Left renal cortex interstitium (tissue), 4 donors: ENCODE results near the gene ITGAE. TPM values are rescaled to one million over a fixed set of nuclear protein-coding genes. Genes with fewer than 3 reads are reported as not detected.
"Not testable (repeated sequence)": the region's sequence is repeated elsewhere in the genome, so short reads cannot be mapped to it uniquely, and the experiment has no call there.

Experiments
- DNase-seq, 4 donors: peaks; one replicate each; pipeline ENCODE4 v3.0.0-alpha.2; 2013; ENCODE audit warnings: low read depth in 4 of 4, low spot score in 2 of 4, missing footprints in 1 of 4
- polyA plus RNA-seq, 4 donors: library from polyadenylated mRNA; unstranded; fragments of 120-200 nt; gene quantifications; one replicate each; pipeline ENCODE4 v1.2.1, GENCODE V29; 2013; ENCODE audit not compliant: insufficient read length in 4 of 4

The ITGAE gene
- polyA plus RNA-seq, 4 donors, result 38.7 to 43.1 (median 40.4) TPM

- no peak for DNase-seq
These were observed 62.3 kb downstream of the ITGAE start for GRCh38 chr17:3738562-3739295.

DNA sequence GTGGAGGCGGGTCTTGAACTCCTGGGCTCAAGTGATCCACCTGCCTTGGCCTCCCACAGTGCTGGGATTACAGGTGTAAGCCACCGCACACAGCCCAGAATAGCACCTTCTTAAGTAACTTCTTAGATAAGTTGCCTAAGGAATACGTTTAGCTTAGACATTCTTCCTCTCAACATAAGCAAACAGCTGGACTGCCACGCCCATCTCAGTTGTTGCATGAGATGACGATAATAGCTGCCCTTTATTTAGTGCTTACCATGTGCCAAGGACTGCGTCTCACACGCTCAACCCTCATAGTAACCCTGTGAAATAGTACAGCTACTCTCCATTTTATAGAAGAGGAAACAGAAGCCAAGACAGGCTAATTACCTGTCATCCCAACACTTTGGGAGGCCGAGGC is 65.5 kb downstream of the ITGAE start:
- no peak for DNase-seq

DNA sequence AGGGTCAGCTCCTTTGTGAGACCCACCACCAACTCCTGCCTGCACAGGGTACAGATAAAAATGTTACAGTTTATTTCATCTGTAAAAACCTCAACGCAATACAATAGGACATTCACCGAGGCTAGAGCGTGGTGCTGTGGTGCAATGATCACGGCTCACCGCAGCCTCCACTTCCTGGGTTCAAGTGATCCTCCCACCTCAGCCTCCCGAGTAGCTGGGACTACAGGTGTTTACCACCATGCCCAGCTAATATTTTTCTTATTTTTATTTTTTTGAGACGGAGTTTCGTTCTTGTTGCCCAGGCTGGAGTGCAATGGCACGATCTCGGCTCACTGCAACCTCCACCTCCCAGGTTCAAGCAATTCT is 66.1 kb downstream of the ITGAE start:
- DNase-seq, result not testable (repeated sequence)

DNA sequence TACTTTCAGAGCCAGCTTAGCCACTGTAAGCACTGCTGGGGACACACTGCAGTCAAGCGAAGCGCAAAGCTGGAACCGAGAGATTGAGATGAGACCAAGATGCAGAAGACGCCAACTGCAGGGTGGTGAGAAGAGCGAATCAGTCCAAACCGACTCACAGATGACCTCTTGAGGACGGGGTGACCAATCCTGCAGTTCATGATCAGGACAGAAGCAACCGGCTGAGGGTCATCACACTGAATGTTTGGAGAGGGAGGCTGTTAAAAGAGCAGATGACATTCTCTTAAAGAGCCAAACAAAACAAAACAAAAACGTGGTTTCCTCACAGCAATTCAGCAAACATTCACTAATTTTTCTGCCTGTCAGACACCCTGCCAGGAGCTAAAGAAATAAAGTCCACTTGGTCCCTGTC is 68.8 kb downstream of the ITGAE start:
- peak in 1 of 4 donors; percentile 48 for DNase-seq

- no peak for DNase-seq
These were observed 70.0 kb downstream of the ITGAE start for GRCh38 chr17:3730881-3731429.

DNA sequence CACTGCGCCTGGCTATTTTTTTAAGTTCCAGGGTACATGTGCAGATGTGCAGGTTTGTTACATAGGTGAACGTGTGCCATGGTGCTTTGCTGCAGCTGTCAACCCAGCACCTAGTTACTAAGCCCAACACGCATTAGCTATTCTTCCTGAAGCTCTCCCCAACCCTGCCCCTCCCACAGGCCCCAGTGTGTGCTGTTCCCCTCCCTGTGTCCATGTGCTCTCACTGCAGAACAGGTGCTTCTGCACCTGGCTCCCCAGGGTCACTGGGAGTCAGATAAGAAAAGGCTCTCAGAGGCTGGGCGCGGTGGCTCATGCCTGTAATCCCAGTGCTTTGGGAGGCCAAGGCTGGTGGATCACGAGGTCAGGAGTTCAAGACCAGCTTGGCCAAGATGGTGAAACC is 71.1 kb downstream of the ITGAE start:
- DNase-seq, result no peak

DNA sequence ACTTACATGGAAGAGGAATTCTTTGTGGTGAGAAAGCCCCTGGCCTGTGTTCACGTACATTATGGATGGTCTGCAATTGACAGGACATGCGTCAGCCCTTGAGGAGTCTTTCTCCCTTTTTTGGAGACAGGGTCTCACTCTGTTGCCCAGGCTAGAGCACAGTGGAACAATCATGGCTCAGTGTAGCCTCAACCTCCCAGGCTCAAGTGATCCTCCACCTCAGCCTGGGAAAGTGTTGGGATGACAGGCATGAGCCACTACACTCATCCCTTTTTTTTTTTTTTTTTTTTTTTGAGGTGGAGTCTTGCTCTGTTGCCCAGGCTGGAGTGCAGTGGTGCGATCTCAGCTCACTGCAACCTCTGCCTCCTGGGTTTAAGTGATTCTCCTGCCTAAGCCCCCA is 72.9 kb downstream of the ITGAE start:
- not testable (repeated sequence) for DNase-seq

GRCh38 chr17:3727041-3727440 is 73.9 kb downstream of the ITGAE start:
- no peak for DNase-seq

DNA sequence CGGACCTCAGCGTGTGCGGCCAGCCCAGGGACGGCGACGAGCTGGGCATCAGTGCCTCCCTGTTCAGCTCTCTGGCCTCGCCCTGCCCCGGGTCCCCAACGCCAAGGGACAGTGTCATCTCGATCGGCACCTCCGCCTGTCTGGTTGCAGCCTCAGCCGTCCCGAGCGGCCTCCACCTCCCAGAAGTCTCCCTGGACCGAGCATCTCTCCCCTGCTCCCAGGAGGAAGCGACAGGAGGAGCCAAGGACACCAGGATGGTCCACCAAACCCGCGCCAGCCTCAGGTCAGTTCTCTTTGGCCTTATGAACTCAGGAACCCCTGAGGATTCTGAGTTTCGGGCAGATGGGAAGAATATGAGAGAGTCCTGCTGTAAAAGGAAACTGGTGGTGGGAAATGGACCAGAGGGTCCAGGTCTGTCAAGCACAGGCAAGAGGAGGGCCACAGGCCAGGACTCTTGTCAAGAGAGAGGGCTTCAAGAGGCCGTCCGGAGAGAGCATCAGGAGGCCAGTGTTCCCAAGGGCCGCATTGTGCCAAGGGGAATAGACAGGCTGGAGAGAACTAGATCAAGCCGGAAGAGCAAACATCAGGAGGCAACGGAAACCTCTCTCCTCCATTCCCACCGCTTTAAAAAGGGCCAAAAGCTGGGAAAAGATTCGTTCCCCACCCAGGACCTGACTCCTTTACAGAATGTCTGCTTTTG is 76.5 kb downstream of the ITGAE start:
- no peak for DNase-seq

DNA sequence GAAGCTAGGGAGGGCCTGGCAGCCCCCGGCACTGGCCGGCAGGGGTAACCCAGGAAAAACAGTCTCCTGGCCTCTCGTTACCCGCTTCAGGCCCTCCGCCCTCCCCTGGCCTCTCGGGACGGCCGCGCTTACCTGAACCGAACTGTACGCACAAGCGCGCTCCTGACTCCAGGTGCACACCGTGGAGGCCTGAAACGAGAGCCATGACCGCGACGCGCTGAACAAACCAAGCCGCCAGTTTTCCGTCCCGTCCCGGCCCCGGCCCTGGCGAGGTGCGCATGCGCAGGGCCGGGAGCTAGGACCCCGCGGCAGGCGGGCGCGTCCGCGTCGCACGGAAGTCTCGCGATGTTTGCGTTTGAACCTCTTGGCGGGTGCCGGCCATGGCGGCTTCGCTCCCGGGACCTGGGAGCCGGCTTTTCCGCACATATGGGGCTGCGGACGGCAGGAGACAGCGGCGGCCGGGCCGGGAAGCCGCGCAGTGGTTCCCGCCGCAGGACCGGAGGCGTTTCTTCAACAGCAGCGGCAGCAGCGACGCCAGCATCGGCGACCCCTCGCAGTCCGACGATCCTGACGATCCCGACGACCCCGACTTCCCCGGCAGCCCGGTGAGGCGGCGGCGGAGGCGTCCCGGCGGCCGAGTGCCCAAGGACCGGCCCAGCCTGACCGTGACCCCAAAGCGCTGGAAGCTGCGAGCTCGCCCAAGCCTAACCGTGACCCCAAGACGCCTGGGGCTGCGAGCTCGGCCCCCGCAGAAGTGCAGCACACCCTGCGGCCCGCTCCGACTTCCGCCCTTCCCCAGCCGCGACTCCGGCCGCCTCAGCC is 77.2 kb downstream of the ITGAE start, which contains the start of gene HASPIN:
Gene HASPIN, plus strand, starts transcription at position 348 of the 822 bp plus-strand sequence. Its CDS starts 33 bp downstream, at position 381.
- peak; percentile 75 to 91 (median 85) for DNase-seq

GRCh38 chr17:3723188-3723555 is 77.8 kb downstream of the ITGAE start:
- no peak for DNase-seq

DNA sequence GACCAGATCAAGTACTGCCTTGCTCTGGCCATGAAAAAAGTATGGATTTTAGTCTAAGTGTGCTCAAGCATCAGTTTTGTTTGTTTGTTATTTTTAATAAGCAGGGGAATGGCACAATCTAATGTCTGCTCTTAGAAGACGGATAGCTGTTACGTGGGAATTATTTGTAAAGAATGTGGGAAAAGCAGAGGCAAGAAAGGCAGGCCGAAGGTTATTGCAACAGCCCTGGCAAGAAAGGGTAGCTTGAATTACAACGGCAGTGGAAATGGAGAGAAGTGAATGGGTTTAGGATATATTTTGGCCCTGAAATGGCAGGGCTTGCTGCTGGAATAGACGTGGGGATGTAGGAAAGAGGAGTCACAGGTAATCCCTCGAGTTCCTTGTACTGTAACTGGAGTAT is 78.3 kb downstream of the ITGAE start:
- DNase-seq, result no peak

DNA sequence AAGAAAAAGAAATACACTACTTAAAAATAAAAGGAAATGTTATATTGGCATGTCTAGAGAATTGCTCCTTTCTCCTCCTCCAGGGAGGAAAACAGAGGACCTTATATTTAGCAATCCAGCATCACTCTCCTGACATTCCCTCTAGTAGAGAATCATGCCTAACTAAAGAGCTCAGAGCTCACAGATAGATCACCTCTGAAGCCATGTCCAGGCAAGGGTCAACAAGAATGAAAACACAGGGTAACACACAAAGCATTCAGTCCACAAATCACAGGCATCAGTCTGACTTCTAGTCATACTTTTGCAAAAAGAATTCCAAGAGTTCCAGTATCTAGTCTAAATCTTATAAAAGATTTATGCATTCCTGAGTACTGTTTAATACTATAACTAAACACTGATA is 81.7 kb downstream of the ITGAE start:
- no peak for DNase-seq

DNA sequence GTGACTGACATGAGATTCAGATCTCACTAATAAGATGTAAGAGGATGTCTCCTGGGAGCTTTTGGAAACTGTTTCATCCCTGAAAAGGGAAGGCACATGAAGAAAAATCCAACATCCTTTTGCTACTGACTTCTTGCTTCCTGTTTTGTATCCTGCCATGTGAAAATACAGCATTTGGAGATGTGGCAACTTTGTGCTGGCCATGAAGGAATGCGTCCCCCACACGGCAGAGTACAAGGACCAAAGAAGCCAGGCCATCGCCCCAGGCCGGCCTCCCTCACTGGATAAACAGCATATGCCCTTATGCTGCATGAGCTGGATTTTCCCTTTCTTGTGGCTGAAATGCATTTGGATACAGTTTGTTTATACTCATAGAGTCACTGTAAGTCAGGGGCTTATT is 82.8 kb downstream of the ITGAE start:
- no peak for DNase-seq

GRCh38 chr17:3715296-3715695 is 85.7 kb downstream of the ITGAE start:
- no peak for DNase-seq

DNA sequence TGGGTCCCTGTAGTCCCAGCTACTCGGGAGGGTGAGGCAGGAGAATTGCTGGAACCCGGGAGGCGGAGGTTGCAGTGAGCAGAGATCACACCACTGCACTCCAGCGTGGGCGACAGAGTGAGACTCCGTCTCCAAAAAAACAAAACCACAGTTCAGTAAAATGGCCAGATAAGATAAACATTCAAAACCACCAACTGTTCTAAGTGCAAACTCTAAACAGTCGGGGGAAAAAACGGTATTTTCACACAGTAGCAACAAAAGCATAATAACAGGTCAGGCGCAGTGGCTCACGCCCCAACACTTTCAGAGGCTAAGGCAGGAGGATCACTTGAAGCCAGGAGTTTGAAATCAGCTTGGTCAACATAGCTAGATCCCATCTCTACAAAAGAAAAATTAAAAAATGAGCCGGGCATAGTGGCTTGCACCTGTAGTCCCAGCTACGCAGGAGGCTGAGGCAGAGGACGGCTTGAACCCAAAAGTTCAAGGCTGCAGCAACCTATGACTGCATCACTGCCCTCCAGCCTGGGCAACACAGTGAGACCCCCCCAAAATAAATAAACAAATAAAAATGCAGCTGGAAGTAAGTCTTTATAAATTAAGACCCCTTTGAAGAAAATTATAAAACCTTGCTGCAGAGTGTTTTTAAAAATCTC is 88.1 kb downstream of the ITGAE start:
- no peak for DNase-seq

DNA sequence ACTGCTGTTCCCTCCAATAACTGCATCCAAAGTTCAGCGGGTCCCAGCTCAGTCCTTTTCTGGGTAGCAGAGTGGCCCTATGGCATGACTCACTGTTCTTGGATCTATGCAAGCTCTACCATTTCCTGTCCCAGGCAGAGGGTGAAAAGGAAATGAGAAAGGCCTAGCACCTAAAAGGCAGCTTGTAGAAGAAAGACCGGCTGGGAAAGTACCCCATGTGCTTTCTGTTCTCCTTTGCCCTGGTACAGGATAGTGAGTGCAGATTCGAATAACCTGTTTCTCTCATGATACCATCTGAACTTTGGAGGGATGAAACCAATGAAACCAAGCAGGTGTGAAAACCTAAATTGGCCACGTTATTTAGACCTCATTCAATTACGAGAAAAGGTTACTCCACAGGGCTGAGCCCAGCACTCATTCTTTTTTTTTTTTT is 90.0 kb downstream of the ITGAE start:
- DNase-seq, result no peak

GRCh38 chr17:3708366-3708765 is 92.6 kb downstream of the ITGAE start:
- no peak for DNase-seq

GRCh38 chr17:3705718-3705984 is 95.3 kb downstream of the ITGAE start:
- DNase-seq, result not testable (repeated sequence)

GRCh38 chr17:3704931-3705717 is 95.9 kb downstream of the ITGAE start:
- no peak for DNase-seq
